ENCODE results near the gene SOCS6. TPM values are rescaled to one million over a fixed set of nuclear protein-coding genes. Genes with fewer than 3 reads are reported as not detected.

Gene SOCS6
- total RNA-seq, 1 experiment from 2014 or later: 53.4 TPM

DNA sequence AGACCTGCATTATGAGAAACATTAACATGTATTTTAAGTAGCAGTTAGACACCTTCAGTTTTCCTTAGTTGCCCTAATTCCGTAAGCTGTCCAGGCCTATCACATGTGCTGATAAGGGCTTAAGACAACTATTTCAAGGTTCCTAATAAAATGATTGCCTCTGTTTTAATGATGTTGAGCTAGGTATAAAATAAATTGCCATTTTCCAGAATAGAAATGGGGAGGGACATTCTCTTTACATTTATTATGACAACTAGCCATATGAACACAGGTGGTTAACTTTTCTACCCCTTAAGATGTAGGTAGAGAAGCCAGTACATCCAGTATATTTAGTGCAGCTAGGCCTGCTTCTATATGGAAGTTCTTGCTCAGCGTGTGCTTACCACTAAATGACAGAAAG, 65.9 kb downstream of the SOCS6 start:
- Histone ChIP-seq H3K4me1 (ENCODE audit: control insufficient read depth in 1 of 2, insufficient read depth in 2 of 2, low read length in 2 of 2) (peaks cover 35 to 43% of the 10 kb centered on the region in 2 experiments), H3K79me2 (ENCODE audit: insufficient read depth, low read length) (no peaks in the 10 kb centered on the region), H3K27me3 (ENCODE audit: insufficient read depth, low read length) (no peaks in the 10 kb centered on the region), H4K20me1 (ENCODE audit: insufficient read depth) (no peaks in the 10 kb centered on the region), H3K9ac (ENCODE audit: low read length) (no peak overlapping the region), H3K4me3 (replicated peaks in 1 of 2; ENCODE audit: low read depth in 1 of 2, low read length in 2 of 2) (no peak overlapping the region), H3K4me2 (ENCODE audit: low read length) (no peak overlapping the region), H2AFZ (ENCODE audit: low read depth, low read length, poor library complexity, severe bottlenecking) (no peak overlapping the region), H3K36me3 (ENCODE audit: control insufficient read depth in 1 of 2, insufficient read depth in 2 of 2, low read length in 2 of 2) (peaks cover 3 to 56% of the 10 kb centered on the region in 2 experiments; a peak in 2 of 4 replicates), H3K9me2 (ENCODE audit: insufficient read depth) (no peaks in the 10 kb centered on the region), H3K27ac (ENCODE audit: low read depth, low read length) (no peak overlapping the region), H3K9me3 (ENCODE audit: control insufficient read depth in 1 of 2, insufficient read depth in 1 of 2, low read depth in 1 of 2, low read length in 2 of 2) (peaks cover 5 to 26% of the 10 kb centered on the region in 2 experiments; a peak in 2 of 4 replicates)
- TF ChIP-seq CBX3 (IDR thresholded peaks at IDR 0.05; ENCODE audit: low read depth): peak; percentile 51; the same call in 1 of the 2 replicates
- TF ChIP-seq SIN3A (IDR thresholded peaks at IDR 0.05; ENCODE audit: low read depth): no peak
- BruUV-seq (replicated peaks): no TSS peak
- intact Hi-C loops (cut with micrococcal nuclease): loop anchor here (5.0 kb wide), 1 partner anchor 68 kb away; no protein-coding TSS in a partner anchor
- DNase-seq (ENCODE audit: low read depth, low spot score): no peak
- ChIA-PET RAD21 (ENCODE audit: low non-redundant PET in 1 of 2, low total read pairs in 2 of 2, uncharacterized antibody in 2 of 2, unreplicated experiment in 2 of 2) (no interaction called here), CTCF (no interaction called here), POLR2A (interaction anchor here (1.0 kb wide), 1 partner anchor 9 kb away, joined by 4 read pairs; no protein-coding TSS in a partner anchor)
- no peak for ATAC-seq

DNA sequence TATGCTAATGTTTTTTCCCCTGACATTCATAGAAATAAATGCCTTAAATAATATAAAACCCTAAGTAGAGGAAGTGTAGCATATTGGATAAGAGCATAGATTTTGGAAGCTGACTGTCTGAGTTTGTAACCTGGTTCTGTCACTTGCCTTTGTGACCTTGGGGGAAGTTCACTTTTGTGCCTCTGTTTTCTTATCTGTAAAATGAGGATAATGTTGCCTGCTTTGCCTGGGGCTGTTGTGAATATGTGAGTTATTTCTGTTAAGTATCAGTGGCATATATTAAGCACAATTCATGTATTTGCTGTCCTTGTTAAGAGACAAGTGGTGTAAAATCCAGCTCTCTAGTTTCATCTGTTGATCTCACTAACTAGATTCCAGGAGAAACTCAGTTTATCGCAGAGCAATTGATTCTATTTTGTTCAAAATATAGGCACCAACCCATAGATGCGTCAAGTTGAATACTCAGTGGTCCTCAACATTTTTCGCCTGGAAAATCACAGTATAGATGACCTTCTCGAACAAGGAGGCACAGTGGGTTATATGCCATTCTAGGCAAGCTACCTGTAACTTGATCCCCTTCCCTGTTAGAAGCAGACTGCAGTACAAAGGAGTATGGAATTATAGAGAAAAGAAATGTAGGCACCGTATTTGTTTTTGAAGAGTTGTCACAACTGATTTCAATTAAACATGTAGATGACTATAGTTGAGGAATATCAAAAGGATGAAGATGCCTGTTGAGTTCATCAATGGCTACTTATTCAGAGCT, 67.0 kb downstream of the SOCS6 start:
- intact Hi-C loops (cut with micrococcal nuclease): loop anchor here (5.0 kb wide), 1 partner anchor 66 kb away; no protein-coding TSS in a partner anchor
- TF ChIP-seq FOSL1 (IDR thresholded peaks at IDR 0.05; ENCODE audit: low read depth) (no peak), POLR2AphosphoS5 (IDR thresholded peaks at IDR 0.05; ENCODE audit: low read depth, low read length) (no peak), SIN3A (IDR thresholded peaks at IDR 0.05; ENCODE audit: low read depth) (no peak), TCF7L2 (IDR thresholded peaks at IDR 0.05; ENCODE audit: borderline replicate concordance, extremely low read depth, insufficient read depth, insufficient read length) (no peak), ELF1 (IDR thresholded peaks at IDR 0.05; ENCODE audit: borderline replicate concordance, low read depth) (no peak), SP1 (IDR thresholded peaks at IDR 0.05; ENCODE audit: low read depth) (no peak)
- TF ChIP-seq, protein P1, sequence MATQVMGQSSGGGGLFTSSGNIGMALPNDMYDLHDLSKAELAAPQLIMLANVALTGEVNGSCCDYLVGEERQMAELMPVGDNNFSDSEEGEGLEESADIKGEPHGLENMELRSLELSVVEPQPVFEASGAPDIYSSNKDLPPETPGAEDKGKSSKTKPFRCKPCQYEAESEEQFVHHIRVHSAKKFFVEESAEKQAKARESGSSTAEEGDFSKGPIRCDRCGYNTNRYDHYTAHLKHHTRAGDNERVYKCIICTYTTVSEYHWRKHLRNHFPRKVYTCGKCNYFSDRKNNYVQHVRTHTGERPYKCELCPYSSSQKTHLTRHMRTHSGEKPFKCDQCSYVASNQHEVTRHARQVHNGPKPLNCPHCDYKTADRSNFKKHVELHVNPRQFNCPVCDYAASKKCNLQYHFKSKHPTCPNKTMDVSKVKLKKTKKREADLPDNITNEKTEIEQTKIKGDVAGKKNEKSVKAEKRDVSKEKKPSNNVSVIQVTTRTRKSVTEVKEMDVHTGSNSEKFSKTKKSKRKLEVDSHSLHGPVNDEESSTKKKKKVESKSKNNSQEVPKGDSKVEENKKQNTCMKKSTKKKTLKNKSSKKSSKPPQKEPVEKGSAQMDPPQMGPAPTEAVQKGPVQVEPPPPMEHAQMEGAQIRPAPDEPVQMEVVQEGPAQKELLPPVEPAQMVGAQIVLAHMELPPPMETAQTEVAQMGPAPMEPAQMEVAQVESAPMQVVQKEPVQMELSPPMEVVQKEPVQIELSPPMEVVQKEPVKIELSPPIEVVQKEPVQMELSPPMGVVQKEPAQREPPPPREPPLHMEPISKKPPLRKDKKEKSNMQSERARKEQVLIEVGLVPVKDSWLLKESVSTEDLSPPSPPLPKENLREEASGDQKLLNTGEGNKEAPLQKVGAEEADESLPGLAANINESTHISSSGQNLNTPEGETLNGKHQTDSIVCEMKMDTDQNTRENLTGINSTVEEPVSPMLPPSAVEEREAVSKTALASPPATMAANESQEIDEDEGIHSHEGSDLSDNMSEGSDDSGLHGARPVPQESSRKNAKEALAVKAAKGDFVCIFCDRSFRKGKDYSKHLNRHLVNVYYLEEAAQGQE (IDR thresholded peaks at IDR 0.05; ENCODE audit: low read depth): no peak
- TF ChIP-seq, protein P2, sequence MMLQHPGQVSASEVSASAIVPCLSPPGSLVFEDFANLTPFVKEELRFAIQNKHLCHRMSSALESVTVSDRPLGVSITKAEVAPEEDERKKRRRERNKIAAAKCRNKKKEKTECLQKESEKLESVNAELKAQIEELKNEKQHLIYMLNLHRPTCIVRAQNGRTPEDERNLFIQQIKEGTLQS (IDR thresholded peaks at IDR 0.05): no peak
- TF ChIP-seq, protein P3, sequence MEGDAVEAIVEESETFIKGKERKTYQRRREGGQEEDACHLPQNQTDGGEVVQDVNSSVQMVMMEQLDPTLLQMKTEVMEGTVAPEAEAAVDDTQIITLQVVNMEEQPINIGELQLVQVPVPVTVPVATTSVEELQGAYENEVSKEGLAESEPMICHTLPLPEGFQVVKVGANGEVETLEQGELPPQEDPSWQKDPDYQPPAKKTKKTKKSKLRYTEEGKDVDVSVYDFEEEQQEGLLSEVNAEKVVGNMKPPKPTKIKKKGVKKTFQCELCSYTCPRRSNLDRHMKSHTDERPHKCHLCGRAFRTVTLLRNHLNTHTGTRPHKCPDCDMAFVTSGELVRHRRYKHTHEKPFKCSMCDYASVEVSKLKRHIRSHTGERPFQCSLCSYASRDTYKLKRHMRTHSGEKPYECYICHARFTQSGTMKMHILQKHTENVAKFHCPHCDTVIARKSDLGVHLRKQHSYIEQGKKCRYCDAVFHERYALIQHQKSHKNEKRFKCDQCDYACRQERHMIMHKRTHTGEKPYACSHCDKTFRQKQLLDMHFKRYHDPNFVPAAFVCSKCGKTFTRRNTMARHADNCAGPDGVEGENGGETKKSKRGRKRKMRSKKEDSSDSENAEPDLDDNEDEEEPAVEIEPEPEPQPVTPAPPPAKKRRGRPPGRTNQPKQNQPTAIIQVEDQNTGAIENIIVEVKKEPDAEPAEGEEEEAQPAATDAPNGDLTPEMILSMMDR (IDR thresholded peaks at IDR 0.05 in 2 of 3, conservative IDR thresholded peaks at IDR 0.05 in 1 of 3; ENCODE audit: borderline replicate concordance in 1 of 3, insufficient read depth in 1 of 3, low read depth in 2 of 3, low read length in 2 of 3): no peak
- TF ChIP-seq, protein P4, sequence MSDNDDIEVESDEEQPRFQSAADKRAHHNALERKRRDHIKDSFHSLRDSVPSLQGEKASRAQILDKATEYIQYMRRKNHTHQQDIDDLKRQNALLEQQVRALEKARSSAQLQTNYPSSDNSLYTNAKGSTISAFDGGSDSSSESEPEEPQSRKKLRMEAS (IDR thresholded peaks at IDR 0.05): no peak
- no TSS peak for BruUV-seq (replicated peaks)
- CTCF ChIA-PET: no interaction called here
- Histone ChIP-seq H3K36me3 (ENCODE audit: control insufficient read depth in 1 of 2, insufficient read depth in 2 of 2, low read length in 2 of 2) (peaks cover 3 to 46% of the 10 kb centered on the region in 2 experiments; a peak in 2 of 4 replicates), H3K79me2 (ENCODE audit: insufficient read depth, low read length) (no peaks in the 10 kb centered on the region), H2AFZ (ENCODE audit: low read depth, low read length, poor library complexity, severe bottlenecking) (no peak overlapping the region), H3K27me3 (ENCODE audit: insufficient read depth, low read length) (no peaks in the 10 kb centered on the region), H3K9ac (ENCODE audit: low read length) (no peak overlapping the region), H3K27ac (ENCODE audit: low read depth, low read length) (peak overlapping the region; percentile 98), H3K4me1 (ENCODE audit: control insufficient read depth in 1 of 2, insufficient read depth in 2 of 2, low read length in 2 of 2) (peaks cover 43 to 51% of the 10 kb centered on the region in 2 experiments), H4K20me1 (ENCODE audit: insufficient read depth) (no peaks in the 10 kb centered on the region), H3K9me3 (ENCODE audit: control insufficient read depth in 1 of 2, insufficient read depth in 1 of 2, low read depth in 1 of 2, low read length in 2 of 2) (peaks cover 5 to 26% of the 10 kb centered on the region in 2 experiments; a peak in 2 of 4 replicates), H3K9me2 (ENCODE audit: insufficient read depth) (no peaks in the 10 kb centered on the region), H3K4me2 (ENCODE audit: low read length) (0 out of 2 replicates have a peak overlapping the region, but pooled peaks have one; percentile 74), H3K4me3 (replicated peaks in 1 of 2; ENCODE audit: low read depth in 1 of 2, low read length in 2 of 2) (no peak overlapping the region)
- POLR2A ChIA-PET: interaction anchor here (1.0 kb wide), 1 partner anchor 8 kb away, joined by 4 read pairs; no protein-coding TSS in a partner anchor
- DNase-seq (ENCODE audit: low read depth, low spot score) (no peak), ATAC-seq (no peak)
- RAD21 ChIA-PET (ENCODE audit: low non-redundant PET in 1 of 2, low total read pairs in 2 of 2, uncharacterized antibody in 2 of 2, unreplicated experiment in 2 of 2): no interaction called here

Data from HCT116 (cell line).